Measurements from ENCODE around the gene ARG2. TPM values are rescaled to one million over a fixed set of nuclear protein-coding genes. Genes with fewer than 3 reads are reported as not detected.

ARG2 gene
- total and polyA plus RNA-seq, 2 donors (not counting 1 experiment from before 2014, with no cell fraction given), result 0.33 to 1.8 TPM

DNA sequence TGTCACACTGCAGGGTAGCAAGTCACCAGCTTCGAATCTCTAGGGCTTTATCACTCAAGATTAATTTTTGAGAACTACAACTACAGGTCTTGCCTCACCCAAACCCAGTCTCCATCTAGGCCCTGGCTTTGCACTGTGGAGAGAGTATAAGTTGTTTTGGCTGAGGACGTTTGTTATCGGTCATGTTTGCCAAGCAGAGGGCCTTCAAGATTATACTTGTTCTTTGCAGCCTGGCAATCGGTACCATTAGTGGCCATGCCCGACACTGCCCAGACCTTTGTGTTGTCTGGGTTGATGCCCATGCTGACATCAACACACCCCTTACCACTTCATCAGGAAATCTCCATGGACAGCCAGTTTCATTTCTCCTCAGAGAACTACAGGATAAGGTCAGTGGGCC, 25.7 kb downstream of the ARG2 start:
- H3K9ac ChIP-seq (ENCODE audit: low read length), result no peak overlapping the region
- H3K27me3 ChIP-seq (replicated peaks in 1 of 4; ENCODE audit: control extremely low read depth in 1 of 4, control insufficient read depth in 3 of 4, insufficient read depth in 4 of 4, low read length in 3 of 4), result no peaks in the 10 kb centered on the region
- no peak overlapping the region for H3K4me3 Mint-ChIP-seq
- CTCF ChIA-PET, result interaction anchor here (1.2 to 1.9 kb wide), 4 partner anchors 45 to 73 kb away, joined by 3 to 7 read pairs (median 3); partner anchors contain the start of gene PIGH
- no peaks in the 10 kb centered on the region for H3K9me3 ChIP-seq (ENCODE audit: control extremely low read depth in 1 of 3, control insufficient read depth in 2 of 3, insufficient read depth in 1 of 3, low read length in 2 of 3)
- 100% methylated on average over 4 of the region's 5 CpGs for WGBS (ENCODE audit: insufficient coverage)
- H3K27ac ChIP-seq (ENCODE audit: low read length in 2 of 2), result no peak overlapping the region
- no peaks in the 10 kb centered on the region for H3K79me2 ChIP-seq (ENCODE audit: control insufficient read depth, insufficient read depth, low read length)
- H2AFZ ChIP-seq (ENCODE audit: insufficient read depth, low read depth, low read length, poor library complexity, severe bottlenecking), result no peak overlapping the region
- H3K4me2 ChIP-seq (replicated peaks; ENCODE audit: low read depth, low read length, poor library complexity, severe bottlenecking), result no peak overlapping the region
- TF ChIP-seq CTCF (IDR thresholded peaks at IDR 0.05), result no peak
- no peak for TF ChIP-seq EZH2 (IDR thresholded peaks at IDR 0.05; ENCODE audit: borderline replicate concordance, insufficient read depth, low read depth, low read length, poor library complexity, severe bottlenecking)
- ATAC-seq (ENCODE audit: low read depth) (no peak), DNase-seq (no peak)
- no peak overlapping the region for H3K27ac Mint-ChIP-seq
- H3K4me1 ChIP-seq (ENCODE audit: control insufficient read depth in 2 of 2, insufficient read depth in 2 of 2, low read length in 2 of 2), result no peaks in the 10 kb centered on the region
- H3K4me3 ChIP-seq (ENCODE audit: control extremely low read depth in 1 of 5, extremely low read depth in 1 of 5, insufficient read depth in 1 of 5, low read depth in 2 of 5, low read length in 4 of 5), result no peak overlapping the region
- H4K20me1 ChIP-seq (ENCODE audit: control insufficient read depth, insufficient read depth, low read length, poor library complexity, severe bottlenecking), result no peaks in the 10 kb centered on the region
- H3K36me3 ChIP-seq (replicated peaks in 1 of 2; ENCODE audit: control extremely low read depth in 1 of 2, control insufficient read depth in 1 of 2, extremely low read depth in 1 of 2, insufficient read depth in 2 of 2, low read length in 1 of 2), result peaks cover 3 to 23% of the 10 kb centered on the region in 2 experiments
- intact Hi-C loops (cut with micrococcal nuclease), result no loop called here
- H3K27me3 Mint-ChIP-seq, result no peaks in the 10 kb centered on the region
- no peaks in the 10 kb centered on the region for H3K9me3 Mint-ChIP-seq (ENCODE audit: insufficient read depth)
- H3K4me1 Mint-ChIP-seq, result no peaks in the 10 kb centered on the region
- POLR2A ChIA-PET, result no interaction called here

- Histone ChIP-seq H3K27ac (ENCODE audit: low read length in 2 of 2) (no peak overlapping the region), H2AFZ (ENCODE audit: insufficient read depth, low read depth, low read length, poor library complexity, severe bottlenecking) (no peak overlapping the region), H3K4me2 (replicated peaks; ENCODE audit: low read depth, low read length, poor library complexity, severe bottlenecking) (no peak overlapping the region), H3K4me1 (ENCODE audit: control insufficient read depth in 2 of 2, insufficient read depth in 2 of 2, low read length in 2 of 2) (no peaks in the 10 kb centered on the region), H3K9me3 (ENCODE audit: control extremely low read depth in 1 of 3, control insufficient read depth in 2 of 3, insufficient read depth in 1 of 3, low read length in 2 of 3) (no peaks in the 10 kb centered on the region), H3K27me3 (replicated peaks in 1 of 4; ENCODE audit: control extremely low read depth in 1 of 4, control insufficient read depth in 3 of 4, insufficient read depth in 4 of 4, low read length in 3 of 4) (no peaks in the 10 kb centered on the region), H3K4me3 (ENCODE audit: control extremely low read depth in 1 of 5, extremely low read depth in 1 of 5, insufficient read depth in 1 of 5, low read depth in 2 of 5, low read length in 4 of 5) (no peak overlapping the region), H3K9ac (ENCODE audit: low read length) (no peak overlapping the region), H4K20me1 (ENCODE audit: control insufficient read depth, insufficient read depth, low read length, poor library complexity, severe bottlenecking) (no peaks in the 10 kb centered on the region), H3K36me3 (replicated peaks in 1 of 2; ENCODE audit: control extremely low read depth in 1 of 2, control insufficient read depth in 1 of 2, extremely low read depth in 1 of 2, insufficient read depth in 2 of 2, low read length in 1 of 2) (peaks cover 6 to 30% of the 10 kb centered on the region in 2 experiments), H3K79me2 (ENCODE audit: control insufficient read depth, insufficient read depth, low read length) (no peaks in the 10 kb centered on the region)
- Mint-ChIP-seq H3K4me3 (no peak overlapping the region), H3K27me3 (no peaks in the 10 kb centered on the region), H3K27ac (no peak overlapping the region), H3K9me3 (ENCODE audit: insufficient read depth) (no peaks in the 10 kb centered on the region), H3K4me1 (no peaks in the 10 kb centered on the region)
- POLR2A ChIA-PET, result no interaction called here
- CTCF ChIA-PET, result no interaction called here
- WGBS (ENCODE audit: insufficient coverage), result 93% methylated on average over 3 of the region's 3 CpGs
- no peak for DNase-seq
- TF ChIP-seq EZH2 (IDR thresholded peaks at IDR 0.05; ENCODE audit: borderline replicate concordance, insufficient read depth, low read depth, low read length, poor library complexity, severe bottlenecking) (no peak), CTCF (IDR thresholded peaks at IDR 0.05) (no peak)
- no peak for ATAC-seq (ENCODE audit: low read depth)
- intact Hi-C loops (cut with micrococcal nuclease), result no loop called here
Measured at GRCh38 chr14:67646131-67646530, 26.4 kb downstream of the ARG2 start.

Data from B cell (primary cell).